NCI-H1930 (cell line): Measurements from ENCODE around the gene MUC5AC.
"Not testable (repeated sequence)": the region's sequence is repeated elsewhere in the genome, so short reads cannot be mapped to it uniquely, and the experiment has no call there.

Source experiments
- DNase-seq, 2 experiments: peaks; one replicate each; lab custom pipeline; 2025; lab: John Stamatoyannopoulos, UW

MUC5AC gene

GRCh38 chr11:1157645-1158591 is at the start of gene MUC5AC:
Gene MUC5AC (plus strand): TSS chr11:1157953. CDS start chr11:1158000, 47 bp downstream.
- DNase-seq = no peak

DNA sequence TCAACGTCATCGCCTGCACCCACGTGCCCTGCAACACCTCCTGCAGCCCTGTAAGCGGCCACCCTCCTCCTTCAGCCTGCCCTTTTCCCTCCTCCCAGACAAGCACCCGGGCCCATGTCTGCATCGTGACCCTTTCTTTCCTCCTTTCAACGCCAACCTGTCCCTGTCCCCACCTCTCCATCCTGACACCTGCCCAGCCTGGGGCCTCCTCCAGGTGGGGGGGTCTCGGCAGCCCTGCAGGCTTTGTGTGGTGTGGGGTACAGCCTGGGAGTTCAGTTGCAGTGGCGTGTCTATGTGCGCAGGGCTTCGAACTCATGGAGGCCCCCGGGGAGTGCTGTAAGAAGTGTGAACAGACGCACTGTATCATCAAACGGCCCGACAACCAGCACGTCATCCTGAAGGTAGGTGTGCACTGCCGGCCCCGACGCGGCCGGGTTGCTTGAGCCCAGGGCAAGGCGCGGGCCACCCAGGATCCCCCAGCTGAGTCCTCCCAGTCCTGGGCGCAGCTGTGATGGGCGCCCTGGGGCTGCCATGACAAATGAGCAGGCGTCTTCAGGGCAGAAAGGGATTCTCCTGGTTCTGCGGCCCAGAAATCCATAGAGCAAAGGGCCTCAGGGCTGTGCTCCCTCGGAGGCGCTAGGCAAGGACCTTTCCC is 49.4 kb upstream of the MUC5AC start:
- no peak for DNase-seq

DNA sequence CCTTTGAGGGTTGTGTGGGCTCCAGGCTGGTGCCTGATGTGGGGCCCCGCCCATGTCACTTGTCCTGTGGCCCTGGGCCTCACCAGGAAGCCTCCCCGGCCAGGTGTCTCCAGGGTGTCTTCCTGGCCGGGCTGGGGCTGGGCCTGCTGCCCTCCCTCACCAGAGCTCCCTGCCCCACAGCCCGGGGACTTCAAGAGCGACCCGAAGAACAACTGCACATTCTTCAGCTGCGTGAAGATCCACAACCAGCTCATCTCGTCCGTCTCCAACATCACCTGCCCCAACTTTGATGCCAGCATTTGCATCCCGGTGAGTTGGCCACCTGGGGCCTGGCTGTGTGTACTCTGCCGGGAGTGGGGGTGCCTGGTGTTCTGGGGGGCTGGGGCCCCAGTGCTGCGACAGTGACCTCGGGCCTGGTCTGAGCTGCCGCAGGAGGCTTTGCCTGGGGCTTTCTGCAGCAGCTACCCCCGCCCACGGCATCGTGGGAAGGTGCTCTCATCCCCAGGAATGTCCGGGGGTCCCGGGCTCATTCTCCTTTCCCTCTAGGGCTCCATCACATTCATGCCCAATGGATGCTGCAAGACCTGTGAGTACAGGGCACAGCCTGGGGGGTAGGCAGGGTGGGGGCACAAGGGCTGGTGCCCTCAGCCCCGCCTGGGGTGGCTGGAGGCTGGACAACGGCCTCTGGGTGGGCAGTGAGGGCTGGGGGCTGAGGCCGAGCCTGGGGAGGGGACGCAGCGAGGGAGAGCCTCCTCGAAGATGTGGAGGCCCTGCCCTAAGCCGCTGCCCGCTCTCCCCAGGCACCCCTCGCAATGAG is 48.4 kb upstream of the MUC5AC start:
- no peak for DNase-seq

DNA sequence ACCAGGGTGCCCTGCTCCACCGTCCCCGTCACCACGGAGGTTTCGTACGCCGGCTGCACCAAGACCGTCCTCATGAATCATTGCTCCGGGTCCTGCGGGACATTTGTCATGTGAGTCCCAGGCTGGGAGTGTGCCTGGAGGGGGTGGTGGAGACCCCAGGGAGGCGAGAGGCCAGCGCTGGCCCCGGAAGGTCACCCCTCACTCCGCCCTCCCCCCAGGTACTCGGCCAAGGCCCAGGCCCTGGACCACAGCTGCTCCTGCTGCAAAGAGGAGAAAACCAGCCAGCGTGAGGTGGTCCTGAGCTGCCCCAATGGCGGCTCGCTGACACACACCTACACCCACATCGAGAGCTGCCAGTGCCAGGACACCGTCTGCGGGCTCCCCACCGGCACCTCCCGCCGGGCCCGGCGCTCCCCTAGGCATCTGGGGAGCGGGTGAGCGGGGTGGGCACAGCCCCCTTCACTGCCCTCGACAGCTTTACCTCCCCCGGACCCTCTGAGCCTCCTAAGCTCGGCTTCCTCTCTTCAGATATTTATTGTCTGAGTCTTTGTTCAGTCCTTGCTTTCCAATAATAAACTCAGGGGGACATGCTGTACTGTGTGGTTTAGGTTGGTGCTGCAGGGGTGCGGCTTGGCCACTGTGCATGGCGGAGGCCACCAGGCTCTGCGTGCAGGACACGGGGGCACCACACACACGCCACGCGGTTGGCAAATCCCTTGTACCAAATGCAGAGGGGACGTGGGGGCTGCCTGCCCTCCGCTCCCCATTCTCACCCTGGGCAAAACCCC is 47.6 kb upstream of the MUC5AC start:
- no peak for DNase-seq

DNA sequence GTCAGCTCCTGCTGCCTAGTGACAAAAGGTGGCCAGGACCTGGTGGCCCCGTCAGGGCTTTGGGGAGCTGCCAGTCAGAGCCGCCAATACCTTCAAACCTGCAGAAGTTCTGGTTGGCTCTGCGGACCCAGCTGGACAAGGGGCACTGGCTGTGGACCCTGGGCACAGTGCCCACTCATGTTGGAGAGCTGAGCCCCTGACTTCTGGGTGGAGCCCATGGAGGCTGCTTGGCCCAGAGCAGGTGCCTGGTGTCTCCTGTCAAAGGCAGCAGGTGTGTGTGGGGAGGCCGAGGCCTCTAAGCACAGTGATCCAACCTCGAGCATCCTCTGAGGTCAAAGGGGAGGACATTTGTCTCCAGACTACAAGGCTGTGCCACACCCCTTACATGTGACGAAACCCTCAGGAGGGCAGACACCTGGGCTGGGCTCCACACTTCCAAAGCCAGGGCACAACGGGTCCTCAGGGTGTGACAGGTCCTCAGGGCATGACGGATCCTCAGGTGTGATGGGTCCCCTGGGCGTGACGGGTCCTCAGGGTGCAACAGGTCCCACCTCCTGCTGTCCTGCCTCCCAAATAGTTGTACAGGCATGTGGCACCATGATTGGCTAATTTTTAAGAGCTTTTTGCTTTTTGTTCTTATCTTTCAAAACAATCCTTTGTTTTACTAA is 46.1 kb upstream of the MUC5AC start:
- DNase-seq = no peak

DNA sequence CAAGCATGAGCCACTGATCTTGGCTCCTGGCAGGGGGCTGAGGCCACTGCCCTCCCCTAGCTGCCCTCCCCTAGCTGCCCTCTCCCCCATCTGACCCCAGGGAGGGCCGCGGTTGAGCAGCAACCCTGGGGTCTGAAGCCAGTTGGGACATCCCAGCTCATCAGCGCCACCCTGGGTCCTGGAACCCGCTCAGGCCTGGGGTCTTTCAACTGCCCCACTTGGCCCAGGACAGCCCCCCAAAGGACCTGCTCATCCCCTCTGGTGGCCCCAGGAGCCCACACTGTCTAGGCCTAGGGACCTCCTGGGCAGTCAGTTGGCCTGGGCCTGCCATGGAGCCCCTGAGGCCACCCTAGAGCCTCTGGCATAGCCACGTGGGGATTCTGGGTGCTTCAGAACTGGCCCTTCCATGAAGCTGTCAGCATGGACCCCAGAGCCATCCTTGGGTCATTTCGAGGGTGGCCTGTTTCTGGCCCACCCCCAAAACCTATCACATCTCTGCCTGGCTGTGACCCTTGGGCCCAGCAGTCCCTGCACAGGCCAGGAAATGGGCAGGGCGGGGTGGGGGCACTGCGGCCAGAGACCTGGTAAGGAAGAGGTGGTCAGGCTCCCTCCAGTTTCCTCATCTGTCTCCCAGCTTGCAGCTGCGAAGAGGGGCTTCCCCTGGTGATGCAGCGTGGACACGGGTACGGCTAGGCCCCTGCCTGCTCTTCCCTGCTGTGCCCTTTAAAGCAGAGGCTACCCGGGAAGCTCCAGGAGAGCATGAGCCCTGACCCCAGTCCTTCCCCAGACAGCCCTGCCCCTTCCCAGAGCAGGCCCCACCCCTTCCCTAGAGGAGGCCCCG is 45.2 kb upstream of the MUC5AC start:
- no peak for DNase-seq

DNA sequence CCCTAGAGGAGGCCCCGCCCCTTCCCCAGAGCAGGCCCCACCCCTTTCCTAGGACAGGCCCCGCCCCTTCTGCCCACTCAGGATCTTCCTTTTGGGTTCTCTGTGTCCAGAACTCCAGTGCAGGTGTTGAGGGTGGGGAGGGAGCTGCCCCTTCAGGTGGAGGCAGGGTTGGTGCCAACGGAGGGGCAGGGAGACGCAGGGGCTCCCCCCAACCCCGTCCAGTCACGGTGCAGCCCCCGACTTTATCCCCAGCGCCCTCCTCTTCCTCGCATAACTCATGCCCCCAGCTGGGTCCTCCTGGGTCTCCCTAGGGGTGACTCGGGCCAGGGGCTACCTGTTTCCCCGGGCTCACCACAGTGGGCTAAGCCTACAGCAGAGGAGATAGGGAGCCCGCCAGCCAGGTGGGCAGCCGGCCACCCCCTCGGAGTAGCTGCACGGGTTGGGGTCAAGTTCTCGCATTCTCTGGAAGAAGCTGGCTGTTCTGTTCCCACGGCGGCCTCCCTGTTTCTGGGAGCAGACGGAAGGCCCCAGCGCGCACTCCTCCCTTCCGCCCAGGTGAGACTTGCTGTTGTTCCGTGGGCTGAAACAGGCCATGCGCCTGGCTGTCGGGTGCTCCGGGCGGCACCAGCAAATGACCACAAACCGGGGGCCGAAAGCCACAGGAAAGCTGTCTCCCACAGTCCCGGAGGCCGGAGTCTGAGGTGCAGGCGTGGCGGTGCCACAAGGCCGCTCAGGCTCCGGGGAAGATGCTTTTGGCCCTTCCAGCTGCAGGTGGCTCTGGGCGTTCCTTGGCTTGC is 44.1 kb upstream of the MUC5AC start:
- no peak for DNase-seq

- DNase-seq = not testable (repeated sequence)
Measured at GRCh38 chr11:1115292-1115691, 42.5 kb upstream of the MUC5AC start.

GRCh38 chr11:1116104-1116503 is 41.6 kb upstream of the MUC5AC start:
- no peak for DNase-seq

DNA sequence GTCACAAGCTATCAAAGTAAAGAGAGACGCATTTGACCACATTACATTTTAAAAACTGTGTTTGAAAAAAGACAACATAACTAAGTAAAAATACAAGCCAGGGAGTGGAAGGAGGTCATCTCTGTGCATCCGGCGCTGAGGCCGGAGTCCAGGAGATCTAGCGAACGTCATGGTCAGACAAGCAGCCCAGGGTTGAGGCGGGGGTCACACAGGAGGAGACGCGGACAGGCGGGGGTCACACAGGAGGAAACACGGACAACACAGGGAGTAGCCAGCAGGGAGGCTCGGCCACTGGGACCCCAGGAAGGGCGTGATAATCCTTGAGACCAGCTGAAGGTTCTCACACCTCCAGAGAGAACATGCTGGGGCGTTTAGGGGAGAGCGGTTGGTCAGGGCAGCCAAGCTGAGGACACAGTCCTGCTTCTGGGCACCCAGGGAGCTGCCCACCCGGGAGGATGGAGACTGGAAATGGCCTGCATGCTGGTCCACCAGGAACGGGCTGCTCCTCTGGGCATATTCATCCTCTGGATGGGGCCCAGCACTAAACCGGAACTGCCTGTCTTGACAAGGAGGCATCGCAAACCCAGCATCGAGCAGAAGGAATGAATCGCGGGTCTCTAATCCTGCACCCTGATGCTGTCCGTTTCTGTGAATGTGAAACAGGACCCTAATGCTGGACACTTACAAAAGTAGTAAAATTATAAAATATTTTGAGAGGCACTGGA is 40.9 kb upstream of the MUC5AC start:
- DNase-seq = no peak

- no peak for DNase-seq
Measured at GRCh38 chr11:1117992-1118391, 39.8 kb upstream of the MUC5AC start.

DNA sequence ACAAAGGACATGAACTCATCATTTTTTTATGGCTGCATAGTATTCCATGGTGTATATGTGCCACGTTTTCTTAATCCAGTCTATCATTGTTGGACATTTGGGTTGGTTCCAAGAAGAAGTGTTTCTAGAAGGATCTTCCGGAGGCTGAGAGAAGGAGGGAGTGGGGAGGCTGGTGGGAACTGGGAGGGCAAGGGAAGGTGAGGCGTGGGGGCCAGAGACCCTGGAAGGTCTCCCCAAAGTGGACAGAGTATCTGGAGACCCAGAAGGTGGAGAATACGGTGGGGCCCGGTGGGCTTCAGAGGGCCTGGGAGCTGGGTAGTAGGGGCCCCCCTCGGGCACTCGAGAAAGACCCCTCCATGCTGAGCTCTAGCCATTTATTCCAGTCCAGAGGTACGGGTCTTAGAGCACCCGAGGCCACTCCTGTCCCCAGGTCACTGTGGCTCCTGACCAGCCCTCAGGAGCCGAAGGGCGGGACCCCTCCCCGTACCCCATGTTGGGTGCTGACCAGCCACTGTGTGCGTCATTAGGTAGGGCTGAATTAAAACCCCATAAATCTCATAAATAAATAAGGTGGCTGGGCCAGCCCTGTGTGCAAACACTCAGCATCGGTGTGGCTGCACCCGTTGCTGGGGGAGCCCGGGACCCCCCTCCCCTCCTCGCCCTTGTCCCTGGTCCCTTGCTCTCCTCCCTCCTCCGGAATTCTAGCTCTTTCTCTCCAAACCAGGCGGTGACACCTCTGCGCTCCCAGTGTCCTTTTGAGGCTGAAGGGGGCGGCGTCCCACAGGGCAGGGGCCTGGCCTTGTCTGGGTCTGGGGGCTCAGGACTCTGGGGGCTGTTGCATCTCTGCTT is 38.8 kb upstream of the MUC5AC start:
- no peak for DNase-seq

DNA sequence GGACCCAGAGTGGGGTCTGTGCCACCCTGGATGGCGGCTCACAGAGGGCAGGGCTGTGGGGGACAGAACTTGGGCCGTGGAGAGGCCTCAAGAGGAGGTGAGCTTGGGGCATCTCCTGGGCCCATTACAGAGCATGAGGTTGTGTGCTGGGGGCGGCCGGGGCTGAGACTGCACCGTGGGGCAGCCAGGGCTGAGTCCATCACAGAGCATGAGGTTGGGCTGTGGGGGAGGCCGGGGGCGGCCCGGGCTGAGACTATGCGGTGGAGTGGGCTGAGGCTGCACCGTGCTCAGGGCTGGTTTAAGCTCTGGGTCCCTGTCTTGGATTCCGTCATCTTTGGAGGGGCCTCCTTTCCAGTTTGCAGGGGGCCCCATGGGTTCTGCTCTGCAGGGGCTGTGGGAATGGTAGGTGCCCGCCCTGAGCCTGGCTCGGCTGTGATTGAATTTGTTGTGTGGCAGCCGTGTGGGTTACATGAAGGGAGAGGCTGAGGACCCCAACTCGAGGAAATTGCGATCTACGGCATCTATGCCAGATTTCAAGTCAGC is 38.1 kb upstream of the MUC5AC start:
- no peak for DNase-seq

- DNase-seq = no peak
Measured at GRCh38 chr11:1120532-1121330, 37.0 kb upstream of the MUC5AC start.

- no peak for DNase-seq
Measured at GRCh38 chr11:1121331-1121812, 36.4 kb upstream of the MUC5AC start.
